A549 (cell line): ENCODE results near the gene DEPDC5.

Source experiments
- BHLHE40 ChIP-seq: IDR thresholded peaks from 2 replicates; pipeline ENCODE4 v1.6.1; 2012; ENCODE audit warnings: low read depth, low read length, inconsistent platforms
- CBX8 ChIP-seq: fragments of 200-600 bp; sonication (generic); IDR thresholded peaks from 2 replicates; pipeline ENCODE4 v1.6.1; 2016
- CEBPB ChIP-seq, 2 experiments: fragments of >200 bp in 1 of 2; sonication (Bioruptor Twin) in 1 of 2; formaldehyde crosslinking in 1 of 2; IDR thresholded peaks; 2 replicates each; pipeline ENCODE4 v1.6.1; 2012 to 2016
- CTCF ChIP-seq: fragments of >200 bp; sonication (Bioruptor Twin); formaldehyde crosslinking; IDR thresholded peaks from 3 replicates; pipeline ENCODE4 v1.5.1; 2016
- HES2 ChIP-seq: fragments of >200 bp; sonication (Bioruptor Twin); formaldehyde crosslinking; IDR thresholded peaks from 2 replicates; pipeline ENCODE4 v1.6.1; 2016
- NFE2L2 ChIP-seq: fragments of 150-350 bp; conservative IDR thresholded peaks from 2 replicates; pipeline ENCODE4 v1.6.1; 2014; ENCODE audit warnings: low read length
- POLR2A ChIP-seq: IDR thresholded peaks from 2 replicates; pipeline ENCODE4 v1.6.1; 2012; ENCODE audit warnings: mild to moderate bottlenecking, low read length
- RAD21 ChIP-seq, 2 experiments: fragments of >200 bp in 1 of 2; sonication (Bioruptor Twin) in 1 of 2; formaldehyde crosslinking in 1 of 2; IDR thresholded peaks in 1 of 2; conservative IDR thresholded peaks in 1 of 2; 2 replicates in 1 of 2; 3 replicates in 1 of 2; pipeline ENCODE4 v1.6.1; 2012 to 2018; ENCODE audit warnings: inconsistent platforms in 1 of 2
- USF2 ChIP-seq: fragments of 450-650 bp; IDR thresholded peaks from 2 replicates; pipeline ENCODE4 v1.6.1; 2014; ENCODE audit warnings: antibody characterized with exemption
- ZNF302 ChIP-seq: fragments of 250-450 bp; sonication (Bioruptor Pico); IDR thresholded peaks from 2 replicates; pipeline ENCODE4 v1.9.0; 2021; ENCODE audit warnings: inconsistent platforms, mild to moderate bottlenecking, moderate library complexity

GRCh38 chr22:31776231-31776630 lies 22.4 kb downstream of the DEPDC5 start:
- no peak for TF ChIP-seq POLR2A
- TF ChIP-seq CTCF: no peak
- no peak for TF ChIP-seq BHLHE40
- no peak for TF ChIP-seq NFE2L2
- no peak for TF ChIP-seq HES2
- no peak for TF ChIP-seq ZNF302 (CRISPR knock-in tag)
- no peak for TF ChIP-seq RAD21 (conservative IDR thresholded peaks at IDR 0.05 in 1 of 2, IDR thresholded peaks at IDR 0.05 in 1 of 2)
- TF ChIP-seq USF2: no peak
- no peak for TF ChIP-seq CBX8
- no peak for TF ChIP-seq CEBPB (IDR thresholded peaks at IDR 0.05)
